GM23338 (cell line): ENCODE data around the gene OR2S2. TPM values are rescaled to one million over a fixed set of nuclear protein-coding genes. Genes with fewer than 3 reads are reported as not detected.
A peak's percentile ranks its signal among the peaks of the same experiment; 100 is the strongest.

ENCODE experiments used
- ATAC-seq: fragments of 200-7000 bp; cut with Tn5 transposase; 3 replicates; pipeline ENCODE4 v1.9.1; 2020
- DNase-seq: peaks from one replicate; pipeline ENCODE4 v3.0.0-alpha.2; 2015; ENCODE audit warnings: low spot score
- H2AFZ ChIP-seq: fragments of 200-600 bp; sonication (generic); 2 replicates; pipeline ENCODE4 v1.8.0; 2016; ENCODE audit warnings: antibody characterized with exemption, mild to moderate bottlenecking, moderate library complexity
- H3F3A ChIP-seq: fragments of 200-600 bp; sonication (generic); replicated peaks from 2 replicates; pipeline ENCODE4 v1.8.0; 2017; ENCODE audit warnings: antibody characterized with exemption, mixed run types, low read depth
- H3K27ac ChIP-seq: fragments of 200-600 bp; sonication (generic); 2 replicates; pipeline ENCODE4 v1.6.1; 2016; ENCODE audit warnings: low read depth
- H3K27me3 ChIP-seq: fragments of 200-600 bp; sonication (generic); 2 replicates; pipeline ENCODE4 v1.8.0; 2016; ENCODE audit warnings: mild to moderate bottlenecking, mixed run types, moderate library complexity; ENCODE audit not compliant: insufficient read depth
- H3K36me3 ChIP-seq: fragments of 200-600 bp; sonication (generic); 2 replicates; pipeline ENCODE4 v1.8.0; 2016; ENCODE audit warnings: mild to moderate bottlenecking; ENCODE audit not compliant: insufficient read depth
- H3K4me1 ChIP-seq: fragments of 200-600 bp; sonication (generic); 2 replicates; pipeline ENCODE4 v1.8.0; 2016; ENCODE audit warnings: mild to moderate bottlenecking, moderate library complexity; ENCODE audit not compliant: insufficient read depth
- H3K4me2 ChIP-seq: fragments of 200-600 bp; sonication (generic); 2 replicates; pipeline ENCODE4 v1.7.1; 2017; ENCODE audit warnings: mixed run types
- H3K4me3 ChIP-seq: fragments of 200-600 bp; sonication (generic); 2 replicates; pipeline ENCODE4 v1.6.1; 2016; ENCODE audit warnings: mixed run types
- H3K79me2 ChIP-seq: fragments of 200-600 bp; sonication (generic); replicated peaks from 2 replicates; pipeline ENCODE4 v1.8.0; 2017; ENCODE audit warnings: mild to moderate bottlenecking; ENCODE audit not compliant: insufficient read depth
- H3K9me2 ChIP-seq: fragments of 200-600 bp; sonication (generic); 2 replicates; pipeline ENCODE4 v1.8.0; 2017; ENCODE audit not compliant: insufficient read depth
- H4K20me1 ChIP-seq: fragments of 200-600 bp; sonication (generic); replicated peaks from 2 replicates; pipeline ENCODE4 v1.8.0; 2017; ENCODE audit warnings: mild to moderate bottlenecking; ENCODE audit not compliant: insufficient read depth
- H3K27ac Mint-ChIP-seq: 2 replicates; pipeline ENCODE4 v1.8.0; 2020; ENCODE audit warnings: inconsistent platforms, mild to moderate bottlenecking, moderate library complexity, mixed read lengths
- H3K27me3 Mint-ChIP-seq: 3 replicates; pipeline ENCODE4 v1.8.0; 2022; ENCODE audit warnings: low read depth, mild to moderate bottlenecking, moderate library complexity, mixed read lengths, inconsistent platforms; ENCODE audit not compliant: insufficient read depth, poor library complexity
- H3K36me3 Mint-ChIP-seq: 3 replicates; pipeline ENCODE4 v1.8.0; 2021; ENCODE audit warnings: low read depth, mild to moderate bottlenecking, inconsistent platforms, moderate library complexity, mixed read lengths
- H3K4me1 Mint-ChIP-seq: 3 replicates; pipeline ENCODE4 v1.8.0; 2020; ENCODE audit warnings: mild to moderate bottlenecking, inconsistent platforms, mixed read lengths
- H3K4me3 Mint-ChIP-seq: 3 replicates; pipeline ENCODE4 v1.8.0; 2021; ENCODE audit warnings: moderate library complexity, mild to moderate bottlenecking, inconsistent platforms, mixed read lengths
- H3K9me3 Mint-ChIP-seq: 3 replicates; pipeline ENCODE4 v1.8.0; 2020; ENCODE audit warnings: moderate library complexity, mild to moderate bottlenecking, inconsistent platforms, mixed read lengths
- CREB1 ChIP-seq: fragments of 250-450 bp; sonication (Bioruptor Pico); IDR thresholded peaks from 2 replicates; pipeline ENCODE4 v1.5.0; 2020; ENCODE audit warnings: low read depth, mild to moderate bottlenecking, moderate library complexity
- EZH2 ChIP-seq: fragments of 200-600 bp; sonication (generic); IDR thresholded peaks from one replicate; pipeline ENCODE4 v1.8.0; 2017; ENCODE audit warnings: antibody characterized with exemption, mild to moderate bottlenecking, low read depth; ENCODE audit not compliant: unreplicated experiment
- EZH2phosphoT487 ChIP-seq: fragments of 200-600 bp; sonication (generic); IDR thresholded peaks from one replicate; pipeline ENCODE4 v1.8.1; 2018; ENCODE audit warnings: antibody characterized with exemption; ENCODE audit not compliant: unreplicated experiment
- JUNB ChIP-seq: IDR thresholded peaks from one replicate; pipeline ENCODE4 v1.6.1; 2016; ENCODE audit warnings: antibody characterized with exemption; ENCODE audit not compliant: unreplicated experiment
- NANOG ChIP-seq: IDR thresholded peaks from 2 replicates; pipeline ENCODE4 v1.6.1; 2016; ENCODE audit warnings: antibody characterized with exemption, borderline replicate concordance
- POLR2AphosphoS5 ChIP-seq: IDR thresholded peaks from 2 replicates; pipeline ENCODE4 v1.6.1; 2016; ENCODE audit warnings: antibody characterized with exemption, low read depth
- STAT1 ChIP-seq: IDR thresholded peaks from one replicate; pipeline ENCODE4 v1.6.1; 2016; ENCODE audit warnings: antibody characterized with exemption; ENCODE audit not compliant: unreplicated experiment
- ZNF114 ChIP-seq: fragments of 250-450 bp; sonication (Bioruptor Pico); IDR thresholded peaks from 2 replicates; pipeline ENCODE4 v1.5.0; 2020; ENCODE audit warnings: mild to moderate bottlenecking, moderate library complexity
- ZNF331 ChIP-seq: fragments of 250-450 bp; sonication (Bioruptor Pico); IDR thresholded peaks from 2 replicates; pipeline ENCODE4 v1.5.0; 2020; ENCODE audit warnings: low read depth, mild to moderate bottlenecking, moderate library complexity
- polyA plus RNA-seq: library from polyadenylated mRNA; unstranded; fragments of >200 nt; fragmentation: Nextera tagmentation; extraction: Ambion mirVana; gene quantifications from 2 replicates; pipeline ENCODE4 v1.2.1, GENCODE V29; 2016
- total RNA-seq: library from RNA; depleted of rRNA; stranded (reverse); fragments of >200 nt; shearing (Covaris generic); gene quantifications from 2 replicates; pipeline ENCODE4 v1.2.3, GENCODE V29; 2014
- TF ChIP-seq, protein P1 (sequence below), 2 experiments: fragments of 200-600 bp in 1 of 2; sonication (generic) in 1 of 2; conservative IDR thresholded peaks; 2 replicates each; pipeline versions ENCODE4 v1.5.1 to v1.6.1; 2016 to 2017; ENCODE audit warnings: antibody characterized with exemption in 2 of 2, low read depth in 2 of 2, mild to moderate bottlenecking in 2 of 2, moderate library complexity in 1 of 2
- TF ChIP-seq, protein P2 (sequence below): IDR thresholded peaks from 2 replicates; pipeline ENCODE4 v1.6.1; 2016; ENCODE audit warnings: antibody characterized with exemption
- TF ChIP-seq, protein P3 (sequence below): fragments of 250-450 bp; sonication (Bioruptor Pico); IDR thresholded peaks from 2 replicates; pipeline ENCODE4 v1.5.0; 2020; ENCODE audit warnings: mild to moderate bottlenecking, moderate library complexity
- TF ChIP-seq, protein P4 (sequence below): IDR thresholded peaks from one replicate; pipeline ENCODE4 v1.6.1; 2018; ENCODE audit warnings: antibody characterized with exemption; ENCODE audit not compliant: unreplicated experiment

The OR2S2 gene
- total and polyA plus RNA-seq, 2 experiments from 2014 or later, result not detected

DNA sequence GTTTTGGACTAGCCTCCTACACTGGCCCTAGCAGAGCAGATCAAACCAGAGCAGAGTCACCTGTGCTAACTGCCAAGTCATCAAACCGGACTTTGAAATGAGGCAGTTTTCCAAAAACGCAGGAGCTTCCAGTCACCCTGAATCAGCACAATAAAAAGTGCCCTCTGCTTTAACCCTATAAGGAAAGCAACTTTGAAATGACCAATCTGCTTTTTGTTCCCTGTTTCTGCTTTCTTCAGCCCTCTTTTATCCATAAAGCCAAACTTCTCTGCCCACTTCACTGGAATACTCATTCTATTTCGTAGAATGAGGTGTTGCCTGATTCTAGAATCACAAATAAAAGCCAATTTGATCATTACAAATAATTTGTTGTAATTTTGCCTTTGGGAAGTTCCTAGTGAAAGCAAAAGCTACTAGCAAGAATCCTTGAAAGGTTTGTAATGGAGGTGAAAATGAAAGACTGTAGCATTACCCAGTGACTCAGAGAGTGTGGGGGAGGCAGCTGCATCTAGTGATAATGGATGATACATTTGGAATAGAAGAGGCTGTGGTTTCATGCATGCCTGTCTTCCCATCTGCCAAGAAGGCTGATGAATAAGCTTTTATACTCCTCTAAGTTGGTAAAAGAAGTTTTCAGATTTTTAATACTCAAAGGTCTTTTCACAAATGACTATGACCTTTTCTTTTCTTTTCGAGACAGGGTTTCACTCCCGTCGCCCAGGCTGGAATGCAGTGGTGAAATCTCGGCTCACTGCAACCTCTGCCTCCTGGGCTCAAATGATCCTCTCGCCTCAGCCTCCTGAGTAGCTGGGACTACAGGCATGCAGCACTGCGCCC is 33.8 kb downstream of the OR2S2 start:
- Histone ChIP-seq H3K27ac (no peak overlapping the region), H3F3A (no peaks in the 10 kb centered on the region), H3K4me2 (no peak overlapping the region), H3K36me3 (no peaks in the 10 kb centered on the region), H3K27me3 (no peaks in the 10 kb centered on the region), H2AFZ (0 out of 2 replicates have a peak overlapping the region, but pooled peaks have one; percentile 8), H3K4me3 (no peak overlapping the region), H3K79me2 (no peaks in the 10 kb centered on the region), H3K4me1 (no peaks in the 10 kb centered on the region), H4K20me1 (no peaks in the 10 kb centered on the region), H3K9me2 (no peaks in the 10 kb centered on the region)
- Mint-ChIP-seq H3K9me3 (no peaks in the 10 kb centered on the region; the same call in 2 of the 3 replicates), H3K4me3 (no peak overlapping the region), H3K27ac (no peak overlapping the region), H3K36me3 (no peaks in the 10 kb centered on the region), H3K27me3 (peaks cover 3% of the 10 kb centered on the region), H3K4me1 (peaks cover 3% of the 10 kb centered on the region; the same call in 2 of the 3 replicates)
- no peak for ATAC-seq
- TF ChIP-seq JUNB (no peak), STAT1 (no peak), CREB1 (CRISPR knock-in tag) (no peak), ZNF331 (no peak), NANOG (no peak), EZH2phosphoT487 (no peak), ZNF114 (no peak), EZH2 (no peak), POLR2AphosphoS5 (no peak)
- TF ChIP-seq, protein P1, sequence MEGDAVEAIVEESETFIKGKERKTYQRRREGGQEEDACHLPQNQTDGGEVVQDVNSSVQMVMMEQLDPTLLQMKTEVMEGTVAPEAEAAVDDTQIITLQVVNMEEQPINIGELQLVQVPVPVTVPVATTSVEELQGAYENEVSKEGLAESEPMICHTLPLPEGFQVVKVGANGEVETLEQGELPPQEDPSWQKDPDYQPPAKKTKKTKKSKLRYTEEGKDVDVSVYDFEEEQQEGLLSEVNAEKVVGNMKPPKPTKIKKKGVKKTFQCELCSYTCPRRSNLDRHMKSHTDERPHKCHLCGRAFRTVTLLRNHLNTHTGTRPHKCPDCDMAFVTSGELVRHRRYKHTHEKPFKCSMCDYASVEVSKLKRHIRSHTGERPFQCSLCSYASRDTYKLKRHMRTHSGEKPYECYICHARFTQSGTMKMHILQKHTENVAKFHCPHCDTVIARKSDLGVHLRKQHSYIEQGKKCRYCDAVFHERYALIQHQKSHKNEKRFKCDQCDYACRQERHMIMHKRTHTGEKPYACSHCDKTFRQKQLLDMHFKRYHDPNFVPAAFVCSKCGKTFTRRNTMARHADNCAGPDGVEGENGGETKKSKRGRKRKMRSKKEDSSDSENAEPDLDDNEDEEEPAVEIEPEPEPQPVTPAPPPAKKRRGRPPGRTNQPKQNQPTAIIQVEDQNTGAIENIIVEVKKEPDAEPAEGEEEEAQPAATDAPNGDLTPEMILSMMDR (conservative IDR thresholded peaks at IDR 0.05; ENCODE audit: low read depth in 2 of 2), result no peak
- TF ChIP-seq, protein P2, sequence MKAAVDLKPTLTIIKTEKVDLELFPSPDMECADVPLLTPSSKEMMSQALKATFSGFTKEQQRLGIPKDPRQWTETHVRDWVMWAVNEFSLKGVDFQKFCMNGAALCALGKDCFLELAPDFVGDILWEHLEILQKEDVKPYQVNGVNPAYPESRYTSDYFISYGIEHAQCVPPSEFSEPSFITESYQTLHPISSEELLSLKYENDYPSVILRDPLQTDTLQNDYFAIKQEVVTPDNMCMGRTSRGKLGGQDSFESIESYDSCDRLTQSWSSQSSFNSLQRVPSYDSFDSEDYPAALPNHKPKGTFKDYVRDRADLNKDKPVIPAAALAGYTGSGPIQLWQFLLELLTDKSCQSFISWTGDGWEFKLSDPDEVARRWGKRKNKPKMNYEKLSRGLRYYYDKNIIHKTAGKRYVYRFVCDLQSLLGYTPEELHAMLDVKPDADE, result no peak
- TF ChIP-seq, protein P3, sequence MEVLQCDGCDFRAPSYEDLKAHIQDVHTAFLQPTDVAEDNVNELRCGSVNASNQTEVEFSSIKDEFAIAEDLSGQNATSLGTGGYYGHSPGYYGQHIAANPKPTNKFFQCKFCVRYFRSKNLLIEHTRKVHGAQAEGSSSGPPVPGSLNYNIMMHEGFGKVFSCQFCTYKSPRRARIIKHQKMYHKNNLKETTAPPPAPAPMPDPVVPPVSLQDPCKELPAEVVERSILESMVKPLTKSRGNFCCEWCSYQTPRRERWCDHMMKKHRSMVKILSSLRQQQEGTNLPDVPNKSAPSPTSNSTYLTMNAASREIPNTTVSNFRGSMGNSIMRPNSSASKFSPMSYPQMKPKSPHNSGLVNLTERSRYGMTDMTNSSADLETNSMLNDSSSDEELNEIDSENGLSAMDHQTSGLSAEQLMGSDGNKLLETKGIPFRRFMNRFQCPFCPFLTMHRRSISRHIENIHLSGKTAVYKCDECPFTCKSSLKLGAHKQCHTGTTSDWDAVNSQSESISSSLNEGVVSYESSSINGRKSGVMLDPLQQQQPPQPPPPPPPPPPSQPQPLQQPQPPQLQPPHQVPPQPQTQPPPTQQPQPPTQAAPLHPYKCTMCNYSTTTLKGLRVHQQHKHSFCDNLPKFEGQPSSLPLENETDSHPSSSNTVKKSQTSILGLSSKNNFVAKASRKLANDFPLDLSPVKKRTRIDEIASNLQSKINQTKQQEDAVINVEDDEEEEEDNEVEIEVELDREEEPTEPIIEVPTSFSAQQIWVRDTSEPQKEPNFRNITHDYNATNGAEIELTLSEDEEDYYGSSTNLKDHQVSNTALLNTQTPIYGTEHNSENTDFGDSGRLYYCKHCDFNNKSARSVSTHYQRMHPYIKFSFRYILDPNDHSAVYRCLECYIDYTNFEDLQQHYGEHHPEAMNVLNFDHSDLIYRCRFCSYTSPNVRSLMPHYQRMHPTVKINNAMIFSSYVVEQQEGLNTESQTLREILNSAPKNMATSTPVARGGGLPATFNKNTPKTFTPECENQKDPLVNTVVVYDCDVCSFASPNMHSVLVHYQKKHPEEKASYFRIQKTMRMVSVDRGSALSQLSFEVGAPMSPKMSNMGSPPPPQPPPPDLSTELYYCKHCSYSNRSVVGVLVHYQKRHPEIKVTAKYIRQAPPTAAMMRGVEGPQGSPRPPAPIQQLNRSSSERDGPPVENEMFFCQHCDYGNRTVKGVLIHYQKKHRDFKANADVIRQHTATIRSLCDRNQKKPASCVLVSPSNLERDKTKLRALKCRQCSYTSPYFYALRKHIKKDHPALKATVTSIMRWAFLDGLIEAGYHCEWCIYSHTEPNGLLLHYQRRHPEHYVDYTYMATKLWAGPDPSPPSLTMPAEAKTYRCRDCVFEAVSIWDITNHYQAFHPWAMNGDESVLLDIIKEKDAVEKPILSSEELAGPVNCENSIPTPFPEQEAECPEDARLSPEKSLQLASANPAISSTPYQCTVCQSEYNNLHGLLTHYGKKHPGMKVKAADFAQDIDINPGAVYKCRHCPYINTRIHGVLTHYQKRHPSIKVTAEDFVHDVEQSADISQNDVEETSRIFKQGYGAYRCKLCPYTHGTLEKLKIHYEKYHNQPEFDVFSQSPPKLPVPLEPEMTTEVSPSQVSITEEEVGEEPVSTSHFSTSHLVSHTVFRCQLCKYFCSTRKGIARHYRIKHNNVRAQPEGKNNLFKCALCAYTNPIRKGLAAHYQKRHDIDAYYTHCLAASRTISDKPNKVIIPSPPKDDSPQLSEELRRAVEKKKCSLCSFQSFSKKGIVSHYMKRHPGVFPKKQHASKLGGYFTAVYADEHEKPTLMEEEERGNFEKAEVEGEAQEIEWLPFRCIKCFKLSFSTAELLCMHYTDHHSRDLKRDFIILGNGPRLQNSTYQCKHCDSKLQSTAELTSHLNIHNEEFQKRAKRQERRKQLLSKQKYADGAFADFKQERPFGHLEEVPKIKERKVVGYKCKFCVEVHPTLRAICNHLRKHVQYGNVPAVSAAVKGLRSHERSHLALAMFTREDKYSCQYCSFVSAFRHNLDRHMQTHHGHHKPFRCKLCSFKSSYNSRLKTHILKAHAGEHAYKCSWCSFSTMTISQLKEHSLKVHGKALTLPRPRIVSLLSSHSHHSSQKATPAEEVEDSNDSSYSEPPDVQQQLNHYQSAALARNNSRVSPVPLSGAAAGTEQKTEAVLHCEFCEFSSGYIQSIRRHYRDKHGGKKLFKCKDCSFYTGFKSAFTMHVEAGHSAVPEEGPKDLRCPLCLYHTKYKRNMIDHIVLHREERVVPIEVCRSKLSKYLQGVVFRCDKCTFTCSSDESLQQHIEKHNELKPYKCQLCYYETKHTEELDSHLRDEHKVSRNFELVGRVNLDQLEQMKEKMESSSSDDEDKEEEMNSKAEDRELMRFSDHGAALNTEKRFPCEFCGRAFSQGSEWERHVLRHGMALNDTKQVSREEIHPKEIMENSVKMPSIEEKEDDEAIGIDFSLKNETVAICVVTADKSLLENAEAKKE (CRISPR knock-in tag), result no peak
- TF ChIP-seq, protein P4, sequence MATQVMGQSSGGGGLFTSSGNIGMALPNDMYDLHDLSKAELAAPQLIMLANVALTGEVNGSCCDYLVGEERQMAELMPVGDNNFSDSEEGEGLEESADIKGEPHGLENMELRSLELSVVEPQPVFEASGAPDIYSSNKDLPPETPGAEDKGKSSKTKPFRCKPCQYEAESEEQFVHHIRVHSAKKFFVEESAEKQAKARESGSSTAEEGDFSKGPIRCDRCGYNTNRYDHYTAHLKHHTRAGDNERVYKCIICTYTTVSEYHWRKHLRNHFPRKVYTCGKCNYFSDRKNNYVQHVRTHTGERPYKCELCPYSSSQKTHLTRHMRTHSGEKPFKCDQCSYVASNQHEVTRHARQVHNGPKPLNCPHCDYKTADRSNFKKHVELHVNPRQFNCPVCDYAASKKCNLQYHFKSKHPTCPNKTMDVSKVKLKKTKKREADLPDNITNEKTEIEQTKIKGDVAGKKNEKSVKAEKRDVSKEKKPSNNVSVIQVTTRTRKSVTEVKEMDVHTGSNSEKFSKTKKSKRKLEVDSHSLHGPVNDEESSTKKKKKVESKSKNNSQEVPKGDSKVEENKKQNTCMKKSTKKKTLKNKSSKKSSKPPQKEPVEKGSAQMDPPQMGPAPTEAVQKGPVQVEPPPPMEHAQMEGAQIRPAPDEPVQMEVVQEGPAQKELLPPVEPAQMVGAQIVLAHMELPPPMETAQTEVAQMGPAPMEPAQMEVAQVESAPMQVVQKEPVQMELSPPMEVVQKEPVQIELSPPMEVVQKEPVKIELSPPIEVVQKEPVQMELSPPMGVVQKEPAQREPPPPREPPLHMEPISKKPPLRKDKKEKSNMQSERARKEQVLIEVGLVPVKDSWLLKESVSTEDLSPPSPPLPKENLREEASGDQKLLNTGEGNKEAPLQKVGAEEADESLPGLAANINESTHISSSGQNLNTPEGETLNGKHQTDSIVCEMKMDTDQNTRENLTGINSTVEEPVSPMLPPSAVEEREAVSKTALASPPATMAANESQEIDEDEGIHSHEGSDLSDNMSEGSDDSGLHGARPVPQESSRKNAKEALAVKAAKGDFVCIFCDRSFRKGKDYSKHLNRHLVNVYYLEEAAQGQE, result no peak
- DNase-seq, result no peak
